SH-SY5Y (cell line): Measurements from ENCODE around the gene COL18A1.

ENCODE experiments used
- GATA2 ChIP-seq: IDR thresholded peaks from 2 replicates; pipeline ENCODE4 v1.6.1; 2011; ENCODE audit warnings: mild to moderate bottlenecking, low read depth, low read length
- GATA3 ChIP-seq: IDR thresholded peaks from 2 replicates; pipeline ENCODE4 v1.6.1; 2011; ENCODE audit warnings: low read depth, mild to moderate bottlenecking, low read length, moderate library complexity

- no peak for TF ChIP-seq GATA3
- TF ChIP-seq GATA2, result no peak
These were observed 42.2 kb upstream of the COL18A1 start for GRCh38 chr21:45362748-45363145.
